HG02981 (cell line): Measurements from ENCODE around the gene SLCO6A1.
"Not testable (repeated sequence)": the region's sequence is repeated elsewhere in the genome, so short reads cannot be mapped to it uniquely, and the experiment has no call there.

Experiments used
- ATAC-seq: cut with Tn5 transposase; IDR thresholded peaks from one replicate; pipeline ENCODE4 v1.9.1; 2021; ENCODE audit warnings: mild to moderate bottlenecking, moderate library complexity; ENCODE audit not compliant: unreplicated experiment

Gene SLCO6A1

GRCh38 chr5:102498271-102499034 is at the start of gene SLCO6A1:
SLCO6A1 (minus strand) TSS chr5:102499001; CDS start chr5:102498844, 157 bp downstream.
- ATAC-seq: no peak

- ATAC-seq: no peak
Measured at GRCh38 chr5:102547141-102548035, 48.6 kb upstream of the SLCO6A1 start.

GRCh38 chr5:102545175-102545574 is 46.4 kb upstream of the SLCO6A1 start:
- ATAC-seq: peak; percentile 69

- ATAC-seq: no peak
Measured at GRCh38 chr5:102542057-102542456, 43.3 kb upstream of the SLCO6A1 start.

- ATAC-seq: no peak
Measured at GRCh38 chr5:102539996-102540728, 41.4 kb upstream of the SLCO6A1 start.

- no peak for ATAC-seq
Measured at GRCh38 chr5:102539562-102539961, 40.8 kb upstream of the SLCO6A1 start.

- ATAC-seq: no peak
Measured at GRCh38 chr5:102537011-102537410, 38.2 kb upstream of the SLCO6A1 start.

- no peak for ATAC-seq
Measured at GRCh38 chr5:102536323-102536928, 37.6 kb upstream of the SLCO6A1 start.

- no peak for ATAC-seq
Measured at GRCh38 chr5:102532123-102532522, 33.3 kb upstream of the SLCO6A1 start.

GRCh38 chr5:102531506-102531905 is 32.7 kb upstream of the SLCO6A1 start:
- peak; percentile 96 for ATAC-seq

- ATAC-seq: no peak
Measured at GRCh38 chr5:102529447-102529846, 30.6 kb upstream of the SLCO6A1 start.

GRCh38 chr5:102529031-102529430 is 30.2 kb upstream of the SLCO6A1 start:
- ATAC-seq: no peak

- no peak for ATAC-seq
Measured at GRCh38 chr5:102528600-102528999, 29.8 kb upstream of the SLCO6A1 start.

- no peak for ATAC-seq
Measured at GRCh38 chr5:102527547-102527946, 28.7 kb upstream of the SLCO6A1 start.

GRCh38 chr5:102523541-102524175 is 24.9 kb upstream of the SLCO6A1 start:
- peak; percentile 99 for ATAC-seq

- no peak for ATAC-seq
Measured at GRCh38 chr5:102511666-102512065, 12.9 kb upstream of the SLCO6A1 start.

- ATAC-seq: not testable (repeated sequence)
Measured at GRCh38 chr5:102491261-102491914, 7.4 kb downstream of the SLCO6A1 start.

- no peak for ATAC-seq
Measured at GRCh38 chr5:102483736-102484135, 15.1 kb downstream of the SLCO6A1 start.

- no peak for ATAC-seq
Measured at GRCh38 chr5:102481054-102481715, 17.6 kb downstream of the SLCO6A1 start.
